GM18870 (cell line): ENCODE measurements around the gene DNAJC3.
A peak's percentile ranks its signal among the peaks of the same experiment; 100 is the strongest.
"Not testable (repeated sequence)": the region's sequence is repeated elsewhere in the genome, so short reads cannot be mapped to it uniquely, and the experiment has no call there.

Experiments
- ATAC-seq: cut with Tn5 transposase; IDR thresholded peaks from one replicate; pipeline ENCODE4 v1.9.1; 2021; ENCODE audit warnings: moderate library complexity; ENCODE audit not compliant: unreplicated experiment

The DNAJC3 gene

GRCh38 chr13:95667235-95667634 is 9.7 kb upstream of the DNAJC3 start:
- ATAC-seq, result not testable (repeated sequence)

GRCh38 chr13:95671597-95671996 is 5.3 kb upstream of the DNAJC3 start:
- ATAC-seq, result no peak

- ATAC-seq, result peak; percentile 18
These were observed 706 bp upstream of the DNAJC3 start for GRCh38 chr13:95676105-95676761.

- ATAC-seq, result no peak
These were observed 776 bp downstream of the DNAJC3 start for GRCh38 chr13:95677564-95678266.

- ATAC-seq, result no peak
These were observed 2.0 kb downstream of the DNAJC3 start for GRCh38 chr13:95678967-95679366.

GRCh38 chr13:95679722-95680121 is 2.8 kb downstream of the DNAJC3 start:
- no peak for ATAC-seq

GRCh38 chr13:95684418-95684817 is 7.5 kb downstream of the DNAJC3 start:
- no peak for ATAC-seq

GRCh38 chr13:95684960-95685359 is 8.0 kb downstream of the DNAJC3 start:
- not testable (repeated sequence) for ATAC-seq

GRCh38 chr13:95689582-95689926 is 12.6 kb downstream of the DNAJC3 start:
- ATAC-seq, result no peak

- ATAC-seq, result not testable (repeated sequence)
These were observed 14.0 kb downstream of the DNAJC3 start for GRCh38 chr13:95690986-95691385.

GRCh38 chr13:95697052-95697680 is 20.2 kb downstream of the DNAJC3 start:
- no peak for ATAC-seq

GRCh38 chr13:95698047-95698749 is 21.3 kb downstream of the DNAJC3 start:
- no peak for ATAC-seq

- ATAC-seq, result no peak
These were observed 26.6 kb downstream of the DNAJC3 start for GRCh38 chr13:95703576-95703975.

- ATAC-seq, result no peak
These were observed 27.6 kb downstream of the DNAJC3 start for GRCh38 chr13:95704510-95704909.

GRCh38 chr13:95706356-95706755 is 29.4 kb downstream of the DNAJC3 start:
- no peak for ATAC-seq

GRCh38 chr13:95707035-95707434 is 30.1 kb downstream of the DNAJC3 start:
- ATAC-seq, result no peak

GRCh38 chr13:95707442-95708390 is 30.8 kb downstream of the DNAJC3 start:
- ATAC-seq, result no peak

- ATAC-seq, result no peak
These were observed 31.4 kb downstream of the DNAJC3 start for GRCh38 chr13:95708391-95708774.

- ATAC-seq, result no peak
These were observed 32.0 kb downstream of the DNAJC3 start for GRCh38 chr13:95708811-95709500.

- ATAC-seq, result no peak
These were observed 33.4 kb downstream of the DNAJC3 start for GRCh38 chr13:95710313-95710712.
